HG03521 (cell line): ENCODE results near the gene TMCC3.
"Not testable (repeated sequence)": the region's sequence is repeated elsewhere in the genome, so short reads cannot be mapped to it uniquely, and the experiment has no call there.

Experiments used
- ATAC-seq: cut with Tn5 transposase; IDR thresholded peaks from one replicate; pipeline ENCODE4 v1.9.1; 2021; ENCODE audit warnings: mild to moderate bottlenecking, moderate library complexity; ENCODE audit not compliant: unreplicated experiment

TMCC3 gene

GRCh38 chr12:94603434-94604365, 46.7 kb downstream of the TMCC3 start:
- ATAC-seq: no peak

DNA sequence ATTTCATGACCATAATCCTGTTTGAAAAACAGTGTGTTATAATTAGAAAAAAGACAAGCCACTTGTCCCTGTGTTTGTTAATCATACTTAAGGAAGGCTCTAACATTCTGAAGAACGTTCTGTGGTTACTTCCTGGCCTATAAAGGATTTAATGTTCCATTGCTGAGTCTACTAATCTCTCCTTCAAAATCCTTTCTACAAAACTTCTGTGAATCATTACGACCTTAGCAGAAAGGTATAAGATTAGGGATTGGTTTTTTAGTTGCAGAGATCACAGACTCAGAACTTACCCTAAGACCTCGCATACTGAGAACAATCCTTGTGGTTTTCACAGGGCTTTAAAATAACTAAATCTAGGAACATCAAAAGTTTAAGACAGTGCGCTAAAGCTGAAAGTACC, 48.3 kb downstream of the TMCC3 start:
- no peak for ATAC-seq

DNA sequence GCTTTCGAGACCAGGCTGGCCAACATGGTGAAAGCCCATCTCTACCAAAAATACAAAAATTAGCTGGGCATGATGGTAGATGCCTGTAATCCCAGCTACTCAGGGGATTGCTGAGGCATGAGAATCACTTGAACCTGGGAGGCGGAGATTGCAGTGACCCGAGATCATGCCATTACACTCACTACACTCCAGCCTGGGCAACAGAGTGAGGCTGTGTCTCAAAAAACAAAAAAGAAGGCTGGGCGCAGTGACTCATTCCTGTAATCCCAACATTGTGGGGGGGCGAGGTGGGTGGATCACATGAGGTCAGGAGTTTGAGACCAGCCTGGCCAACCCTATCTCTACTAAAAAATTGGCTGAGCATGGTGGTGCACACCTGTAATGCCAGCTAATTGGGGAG, 49.0 kb downstream of the TMCC3 start:
- ATAC-seq: not testable (repeated sequence)

DNA sequence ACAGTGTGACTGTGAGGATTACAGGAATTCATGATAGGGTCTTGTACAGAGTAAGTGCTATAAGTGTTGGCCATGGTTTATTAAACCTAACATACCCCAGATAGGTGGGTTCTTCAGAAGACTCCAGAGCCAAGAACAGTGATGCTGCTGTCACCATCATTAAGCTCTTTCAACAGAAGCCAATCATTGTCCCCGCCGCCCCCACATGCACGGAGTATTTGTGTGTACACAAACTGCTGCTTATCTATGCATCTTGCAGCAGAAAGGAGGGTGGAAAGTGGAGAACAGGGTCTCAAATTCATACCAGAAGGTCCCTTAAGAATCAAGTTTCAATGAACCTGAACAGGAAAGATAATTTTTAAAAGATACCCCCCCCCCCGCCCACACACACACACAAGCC, 51.2 kb downstream of the TMCC3 start:
- no peak for ATAC-seq

DNA sequence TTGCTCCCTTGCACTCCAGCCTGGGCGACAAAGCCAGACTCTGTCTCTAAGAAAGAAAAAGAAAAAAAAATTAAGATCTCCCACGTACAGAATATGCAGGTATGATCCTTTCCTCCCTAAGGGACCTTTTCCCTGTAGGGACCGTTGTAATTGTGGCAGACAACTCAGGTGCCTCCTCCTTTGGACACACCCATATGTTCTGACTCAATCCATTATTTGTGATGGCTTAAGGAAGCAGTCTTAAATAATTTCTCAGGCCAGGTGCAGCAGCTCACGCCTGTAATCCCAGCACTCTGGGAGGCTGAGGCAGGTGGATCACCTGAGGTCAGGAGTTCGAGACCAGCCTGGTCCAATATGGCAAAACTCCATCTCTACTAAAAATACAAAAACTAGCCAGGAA, 53.1 kb downstream of the TMCC3 start:
- no peak for ATAC-seq

- no peak for ATAC-seq
Observed at GRCh38 chr12:94596596-94596995, 53.8 kb downstream of the TMCC3 start.

- no peak for ATAC-seq
Observed at GRCh38 chr12:94595152-94595551, 55.2 kb downstream of the TMCC3 start.

DNA sequence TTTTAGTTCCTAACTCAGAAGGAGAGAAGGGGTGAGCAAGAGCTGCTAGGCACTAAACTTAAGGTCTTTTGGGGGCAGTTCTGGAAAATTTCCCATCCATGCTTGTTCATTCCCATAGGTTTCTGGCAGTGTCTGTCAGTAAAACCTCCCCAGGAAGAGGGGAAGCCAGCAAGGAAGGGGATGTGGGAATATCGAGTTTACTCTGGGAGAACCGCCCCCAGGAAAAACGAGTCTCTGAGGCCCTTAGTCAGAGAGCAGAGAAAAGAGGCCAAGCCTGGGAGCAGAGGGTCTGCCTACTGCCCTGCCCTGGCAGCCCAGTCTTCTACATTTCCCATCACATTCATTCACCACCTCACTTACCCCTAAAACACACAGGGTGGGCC, 55.9 kb downstream of the TMCC3 start:
- ATAC-seq: no peak

GRCh38 chr12:94593822-94594442, 56.4 kb downstream of the TMCC3 start:
- no peak for ATAC-seq

GRCh38 chr12:94592723-94593122, 57.6 kb downstream of the TMCC3 start:
- not testable (repeated sequence) for ATAC-seq

- ATAC-seq: no peak
Observed at GRCh38 chr12:94592080-94592479, 58.3 kb downstream of the TMCC3 start.

GRCh38 chr12:94590428-94590827, 59.9 kb downstream of the TMCC3 start:
- ATAC-seq: no peak

DNA sequence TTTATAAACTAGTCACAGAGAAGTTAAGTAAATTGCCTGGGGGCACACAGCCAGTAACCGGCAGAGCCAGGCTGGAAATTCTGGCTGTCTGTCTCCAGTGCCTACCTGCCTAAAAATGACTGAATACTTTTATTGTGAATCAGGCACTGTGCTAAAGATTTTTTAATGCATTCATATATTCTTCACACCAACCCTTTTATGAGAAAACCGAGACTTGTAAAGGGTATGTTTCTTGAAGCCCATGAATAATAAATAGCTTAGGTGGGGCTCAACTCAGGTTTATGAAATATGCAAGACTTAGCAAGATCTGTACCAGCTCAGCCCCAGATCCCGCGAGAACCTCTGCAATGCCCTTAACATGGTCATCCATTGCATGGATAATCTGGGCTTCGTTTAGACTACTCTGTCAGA, 60.8 kb downstream of the TMCC3 start:
- no peak for ATAC-seq

DNA sequence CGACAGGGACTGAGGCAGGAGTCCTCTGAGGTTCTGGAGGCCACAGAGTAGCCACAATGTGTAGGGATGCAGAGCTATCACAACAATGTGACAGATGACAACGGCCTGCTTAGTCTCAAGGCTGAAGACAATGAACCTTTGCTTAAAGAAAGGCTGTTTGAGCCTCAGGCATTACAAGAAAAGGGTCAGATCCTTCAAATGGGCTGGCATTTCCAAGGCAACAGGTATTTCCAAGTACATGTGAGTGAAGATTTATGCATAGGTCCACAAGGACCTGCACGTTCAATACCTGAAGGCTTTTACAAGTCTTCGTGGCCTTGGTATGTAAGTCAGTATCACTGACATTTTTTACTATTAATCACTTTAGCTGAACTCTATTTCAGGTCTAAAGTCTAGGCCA, 62.0 kb downstream of the TMCC3 start:
- ATAC-seq: no peak

DNA sequence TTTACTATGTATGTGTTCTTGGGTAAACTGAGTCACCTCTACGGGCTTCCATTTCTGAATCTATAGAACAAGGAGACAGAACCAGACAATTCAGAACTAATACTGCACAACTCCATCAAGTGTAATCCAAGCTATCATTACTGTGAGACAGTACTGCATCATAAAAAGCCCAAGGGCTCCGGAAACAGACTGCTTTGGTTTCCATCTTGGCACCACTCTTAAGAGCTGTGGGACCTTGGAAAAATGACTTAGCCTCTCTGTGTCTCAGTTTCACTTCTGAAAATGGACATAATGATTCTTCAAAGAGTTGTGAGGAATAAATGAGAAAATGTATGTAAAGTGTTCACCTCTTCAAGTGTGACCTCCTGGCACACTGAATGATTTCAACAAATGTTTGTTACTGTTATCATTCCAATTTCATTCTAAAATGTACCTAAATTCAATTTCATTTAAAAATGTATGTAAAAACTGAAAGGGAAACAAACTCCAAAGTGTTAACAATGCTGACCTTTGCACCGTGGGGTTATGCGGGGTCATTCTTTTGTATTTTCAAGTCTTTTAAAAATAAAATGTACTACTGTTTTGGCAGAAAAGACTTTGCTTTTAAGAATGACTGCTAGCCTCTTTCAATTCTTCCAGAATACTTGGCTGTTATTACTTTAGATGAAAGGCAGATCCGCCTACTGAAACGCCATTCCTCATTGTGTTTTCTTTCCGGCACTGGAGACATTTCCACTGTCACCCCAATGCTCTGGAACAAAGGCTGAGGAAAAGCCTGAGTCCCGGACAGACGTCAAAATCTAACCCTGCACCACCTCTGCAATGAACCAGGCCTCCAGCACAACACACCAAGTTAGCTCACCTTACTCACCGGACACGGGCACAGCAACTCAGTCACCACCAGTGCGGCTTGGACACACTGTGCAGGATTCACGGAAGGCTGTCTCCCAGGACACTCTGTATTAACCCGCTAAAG, 62.8 kb downstream of the TMCC3 start:
- ATAC-seq: no peak

- ATAC-seq: no peak
Observed at GRCh38 chr12:94586589-94587259, 63.6 kb downstream of the TMCC3 start.

GRCh38 chr12:94585626-94586025, 64.7 kb downstream of the TMCC3 start:
- ATAC-seq: no peak

DNA sequence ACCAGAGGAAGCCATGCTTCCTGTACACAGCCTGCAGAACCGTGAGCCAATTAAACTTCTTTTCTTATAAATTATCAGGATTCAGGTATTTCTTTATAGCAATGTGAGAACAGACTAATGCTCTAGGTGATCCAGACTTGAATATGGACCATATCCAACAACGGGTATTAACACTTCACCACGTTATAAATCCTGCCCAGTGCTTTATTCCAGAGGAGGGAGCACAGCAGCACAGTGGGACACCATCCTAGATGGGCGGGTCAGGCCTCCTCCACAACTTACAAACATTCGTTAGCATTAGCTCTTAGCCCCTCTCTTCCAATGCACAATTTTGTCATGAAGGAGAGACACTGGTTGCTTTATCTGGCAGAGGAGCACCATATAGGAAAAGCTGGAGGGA, 66.0 kb downstream of the TMCC3 start:
- no peak for ATAC-seq

- no peak for ATAC-seq
Observed at GRCh38 chr12:94582591-94582990, 67.8 kb downstream of the TMCC3 start.

GRCh38 chr12:94575645-94576403, 74.5 kb downstream of the TMCC3 start:
- ATAC-seq: no peak
